GM18861 (cell line): ENCODE data around the gene TCERG1L.
"Not testable (repeated sequence)": the region's sequence is repeated elsewhere in the genome, so short reads cannot be mapped to it uniquely, and the experiment has no call there.

ENCODE experiments used
- ATAC-seq: cut with Tn5 transposase; IDR thresholded peaks from one replicate; pipeline ENCODE4 v1.9.1; 2021; ENCODE audit not compliant: unreplicated experiment

Gene TCERG1L, protein sequence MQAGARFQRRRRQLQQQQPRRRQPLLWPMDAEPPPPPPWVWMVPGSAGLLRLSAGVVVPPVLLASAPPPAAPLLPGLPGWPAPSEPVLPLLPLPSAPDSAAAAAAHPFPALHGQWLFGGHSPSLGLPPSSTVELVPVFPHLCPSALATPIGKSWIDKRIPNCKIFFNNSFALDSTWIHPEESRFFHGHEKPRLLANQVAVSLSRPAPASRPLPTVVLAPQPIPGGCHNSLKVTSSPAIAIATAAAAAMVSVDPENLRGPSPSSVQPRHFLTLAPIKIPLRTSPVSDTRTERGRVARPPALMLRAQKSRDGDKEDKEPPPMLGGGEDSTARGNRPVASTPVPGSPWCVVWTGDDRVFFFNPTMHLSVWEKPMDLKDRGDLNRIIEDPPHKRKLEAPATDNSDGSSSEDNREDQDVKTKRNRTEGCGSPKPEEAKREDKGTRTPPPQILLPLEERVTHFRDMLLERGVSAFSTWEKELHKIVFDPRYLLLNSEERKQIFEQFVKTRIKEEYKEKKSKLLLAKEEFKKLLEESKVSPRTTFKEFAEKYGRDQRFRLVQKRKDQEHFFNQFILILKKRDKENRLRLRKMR

DNA sequence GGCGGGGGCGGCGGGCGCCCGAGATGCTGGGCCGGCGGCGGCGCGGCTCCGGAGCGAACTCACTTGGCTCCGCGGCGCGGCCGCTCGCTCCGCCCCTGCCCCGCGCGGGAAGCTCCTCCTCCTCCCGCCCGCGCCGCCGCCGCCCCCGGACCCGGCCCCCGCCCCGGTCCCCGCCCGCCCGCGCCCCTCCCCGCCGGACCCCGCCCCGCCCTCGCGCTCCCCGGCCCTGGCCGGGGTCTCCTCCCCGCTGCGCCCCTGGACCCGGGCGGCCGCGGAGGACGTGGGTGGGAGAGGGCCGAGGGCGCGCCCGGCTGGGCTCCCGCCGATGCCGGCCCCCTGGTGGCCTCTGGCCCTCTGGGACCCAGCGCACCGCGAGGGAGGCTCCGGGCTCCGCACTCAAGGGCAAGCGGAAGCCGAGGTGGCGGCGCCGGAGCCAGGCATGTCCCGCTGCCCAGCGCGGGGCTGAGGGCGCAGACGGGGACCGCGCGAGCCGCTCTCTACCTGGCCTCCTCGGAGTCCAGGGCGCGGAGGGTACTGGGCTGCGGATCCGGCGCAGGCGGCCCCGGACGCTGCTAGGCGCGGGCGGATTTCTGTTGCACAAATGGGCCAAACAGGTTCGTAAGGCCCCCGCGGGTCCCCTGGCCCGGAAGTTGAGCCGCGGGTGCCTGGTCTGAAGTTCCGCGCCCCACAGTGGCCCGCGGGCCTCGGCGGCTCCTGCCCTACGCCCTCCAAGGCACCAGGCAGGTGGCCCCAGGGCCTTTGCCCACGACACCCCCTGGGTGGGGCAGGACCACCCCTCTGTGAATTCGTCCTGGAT is at the start of gene TCERG1L:
TCERG1L (minus strand) TSS at position 61 of the 817 bp plus-strand sequence. CDS start 86 bp downstream, outside the sequence.
- no peak for ATAC-seq

DNA sequence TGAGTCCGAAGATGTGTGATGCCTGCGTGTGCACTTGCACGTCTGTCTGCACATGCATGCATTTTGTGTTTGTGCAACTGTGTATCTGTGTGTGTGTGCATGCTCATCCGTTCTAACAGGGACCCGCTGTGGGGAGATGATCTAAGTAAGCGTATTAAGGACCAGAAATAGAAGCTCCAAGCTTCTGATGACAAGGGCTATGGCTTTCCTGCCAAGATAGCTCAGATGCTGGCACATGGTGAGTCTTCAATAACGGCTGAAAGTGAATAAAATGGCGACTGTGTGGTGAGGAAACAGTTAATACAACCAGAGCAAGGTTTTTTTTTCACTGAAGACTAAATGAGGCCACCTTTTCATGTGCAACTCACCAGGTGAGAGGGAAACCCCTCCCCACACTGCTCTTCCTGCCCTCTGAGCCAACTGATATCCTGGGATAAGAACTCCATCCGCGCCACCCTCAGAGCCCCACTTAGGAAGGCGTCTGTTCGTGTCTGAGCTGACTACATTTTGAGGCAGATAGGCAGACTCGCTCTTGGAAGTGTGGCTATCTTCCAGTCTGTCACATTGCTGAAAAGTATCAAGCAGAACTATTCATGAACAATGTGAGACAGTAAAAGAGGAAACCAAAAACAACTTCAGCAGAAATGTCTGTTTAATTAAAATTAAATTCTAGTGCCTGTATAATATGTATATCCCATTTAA is 47.4 kb upstream of the TCERG1L start:
- ATAC-seq: no peak

DNA sequence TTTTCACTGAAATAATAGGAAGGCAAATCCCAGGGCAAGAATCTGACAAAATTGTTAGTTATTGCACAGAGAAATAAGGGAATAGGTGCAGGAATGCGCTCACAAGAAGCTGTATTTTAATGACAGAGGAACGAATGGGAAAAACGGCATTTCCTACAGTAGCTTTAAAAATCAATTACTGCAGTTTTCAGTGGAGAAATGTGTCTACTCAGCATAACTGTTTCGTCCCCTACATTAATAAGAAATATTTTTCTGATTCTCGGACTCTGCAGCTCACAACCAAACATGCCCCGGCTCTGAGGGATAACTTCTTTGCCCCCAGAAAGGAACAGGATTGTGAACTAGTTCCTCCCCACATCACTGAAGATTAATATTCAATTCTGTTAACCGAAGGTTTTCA is 44.9 kb upstream of the TCERG1L start:
- ATAC-seq: no peak

DNA sequence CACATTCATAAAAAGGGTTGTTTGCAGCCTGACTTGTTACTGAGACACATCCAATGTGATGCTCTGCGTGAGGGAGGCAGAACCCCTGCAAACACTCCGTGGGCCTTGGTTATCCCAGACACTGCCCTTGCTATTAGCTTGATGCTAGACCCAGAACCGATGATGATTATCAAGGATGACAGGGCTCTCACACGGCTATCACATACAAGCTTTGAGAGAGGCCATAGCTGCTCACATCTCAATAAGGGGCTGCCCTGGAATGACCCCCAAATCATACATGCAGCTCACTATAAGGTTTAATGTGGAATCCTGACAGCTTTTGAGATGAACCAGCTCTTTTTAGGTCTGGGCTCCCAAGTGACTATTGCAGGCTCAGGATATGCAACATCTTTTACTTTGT is 44.4 kb upstream of the TCERG1L start:
- ATAC-seq: no peak

DNA sequence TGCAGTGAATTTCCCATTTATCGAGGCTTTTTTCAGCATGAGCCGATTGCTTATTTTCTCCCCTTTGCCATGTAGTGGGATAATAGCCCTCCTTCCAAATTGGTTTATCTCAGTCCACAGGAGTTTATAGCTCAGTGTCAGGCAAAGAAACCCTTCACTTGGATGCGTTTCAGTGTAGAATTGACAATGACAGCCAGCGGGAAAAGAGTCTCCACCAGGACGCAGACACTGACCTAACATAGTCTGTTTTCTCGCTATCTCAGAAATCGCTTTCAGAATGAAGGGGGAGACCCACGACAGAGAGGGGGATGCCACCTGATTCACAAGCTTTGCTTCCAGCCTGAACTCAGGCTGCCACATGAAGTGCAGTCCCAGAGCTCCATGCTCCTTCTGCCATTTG is 43.5 kb upstream of the TCERG1L start:
- no peak for ATAC-seq

DNA sequence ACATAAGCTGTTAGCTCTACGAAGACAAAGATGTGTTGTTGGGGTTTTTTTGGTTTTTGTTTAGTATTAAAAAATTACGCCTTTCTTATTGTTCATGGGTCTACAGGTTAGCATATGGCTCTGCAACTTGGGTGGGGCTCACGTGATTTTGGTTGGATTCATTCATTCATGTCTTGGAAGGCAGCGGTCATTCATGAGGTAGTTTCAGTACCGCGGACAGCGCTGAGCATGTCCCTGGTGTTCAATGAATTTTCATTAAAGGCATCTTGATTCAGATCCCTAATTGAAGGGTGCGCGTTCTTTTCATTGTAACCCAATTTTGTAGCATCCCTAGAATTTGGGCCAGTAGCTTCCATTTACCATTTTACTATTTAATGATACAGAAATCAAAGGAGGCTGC is 42.9 kb upstream of the TCERG1L start:
- ATAC-seq: no peak

DNA sequence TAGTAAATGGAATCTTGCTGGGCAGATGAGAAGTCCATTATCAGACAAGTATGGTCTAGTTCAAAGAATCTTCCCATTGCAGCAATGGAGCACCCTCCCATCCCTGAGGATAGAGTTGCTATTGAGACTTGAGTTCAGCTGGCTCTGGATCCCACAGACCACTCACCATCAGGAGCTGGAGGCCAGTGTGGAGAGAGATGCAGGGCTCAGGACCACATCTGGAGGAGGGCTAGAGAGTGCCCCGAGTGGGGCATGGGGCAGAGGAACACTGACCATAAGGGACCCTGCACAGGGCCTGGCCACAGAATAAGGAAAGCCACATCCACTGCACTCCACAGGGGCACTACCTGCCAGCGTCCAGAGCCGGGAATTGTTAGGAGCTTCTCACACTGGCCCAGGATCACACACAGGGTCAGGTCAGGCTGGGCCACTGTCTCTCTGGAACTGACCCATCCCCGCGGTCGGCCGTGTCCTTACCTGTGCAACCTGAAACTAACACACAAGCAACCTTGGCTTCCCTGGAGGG is 41.3 kb upstream of the TCERG1L start:
- no peak for ATAC-seq

DNA sequence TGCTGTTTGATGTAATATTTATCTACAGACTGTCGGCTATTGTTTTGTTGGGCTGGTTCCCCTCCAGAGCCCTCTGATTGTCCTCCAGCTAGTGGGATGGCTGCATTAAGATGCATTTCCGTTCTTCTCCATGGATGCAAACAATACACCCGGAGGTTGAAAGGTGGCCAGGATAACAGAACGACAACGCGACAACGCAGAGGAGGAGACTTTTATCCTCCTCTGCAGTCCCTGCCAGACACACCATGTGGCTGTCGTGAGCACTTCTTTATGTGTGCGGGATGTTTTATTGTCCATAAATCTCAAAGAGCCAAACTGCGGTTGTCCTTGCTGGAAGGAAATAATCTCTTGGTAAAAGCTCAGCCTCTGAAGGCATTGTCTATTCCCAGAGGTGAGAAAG is 39.1 kb upstream of the TCERG1L start:
- ATAC-seq: no peak

DNA sequence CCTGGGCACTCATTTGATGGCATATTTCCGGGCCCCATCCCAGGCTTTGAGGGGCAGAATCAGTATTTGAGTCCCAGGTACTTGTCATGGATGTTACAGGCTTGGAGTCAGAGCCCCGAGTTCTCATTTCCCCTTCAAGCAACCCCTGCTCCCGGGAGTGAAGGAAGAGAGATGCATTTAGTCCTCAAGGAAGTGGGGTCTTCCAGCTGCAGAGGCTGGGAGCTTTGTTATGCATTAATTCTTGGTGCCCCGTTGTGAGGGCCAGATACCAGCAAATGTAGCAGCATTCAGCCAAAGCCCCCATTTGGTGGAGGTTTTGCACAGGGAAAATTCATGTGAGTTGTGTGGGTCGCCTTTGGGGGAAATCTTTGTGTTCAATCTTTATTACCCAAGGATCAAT is 38.7 kb upstream of the TCERG1L start:
- no peak for ATAC-seq

DNA sequence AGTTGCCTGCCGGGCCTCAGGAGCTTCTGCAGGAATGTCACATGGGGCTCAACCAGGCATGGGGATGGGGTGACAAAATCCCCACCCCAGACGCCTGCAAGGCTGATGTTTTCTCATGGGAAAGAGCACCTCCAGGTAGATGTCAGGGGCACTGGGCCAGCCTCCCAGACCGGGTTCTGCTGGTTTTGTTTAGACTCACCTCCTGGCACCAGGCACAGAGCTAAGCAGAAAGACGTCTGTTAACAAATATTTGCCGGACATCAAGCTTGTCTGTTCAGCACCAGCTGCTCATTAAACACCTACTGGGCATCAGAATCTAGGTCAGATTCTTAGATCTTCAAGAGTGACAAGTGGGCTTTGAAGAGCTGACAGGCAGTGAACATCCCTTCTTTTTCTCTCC is 34.9 kb upstream of the TCERG1L start:
- no peak for ATAC-seq

DNA sequence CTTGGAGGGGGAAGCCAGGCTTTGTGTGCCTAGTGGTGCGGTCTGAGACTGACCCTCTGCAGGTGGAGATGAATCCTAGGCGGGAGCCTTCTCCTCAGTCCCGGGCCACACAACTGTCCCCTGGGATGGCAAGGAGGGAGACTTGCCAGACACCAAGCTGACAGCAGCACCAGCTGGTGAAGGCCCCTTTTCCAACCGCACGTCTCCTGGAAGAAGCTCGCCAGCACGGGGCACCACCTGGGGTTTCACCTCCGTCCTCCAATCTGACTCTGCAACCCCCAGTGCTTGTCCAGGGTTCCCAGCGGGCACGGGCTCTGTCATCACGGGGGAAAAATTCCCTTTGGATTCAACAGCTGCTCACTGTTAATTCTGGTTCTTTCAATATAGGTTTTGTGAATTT is 34.2 kb upstream of the TCERG1L start:
- no peak for ATAC-seq

DNA sequence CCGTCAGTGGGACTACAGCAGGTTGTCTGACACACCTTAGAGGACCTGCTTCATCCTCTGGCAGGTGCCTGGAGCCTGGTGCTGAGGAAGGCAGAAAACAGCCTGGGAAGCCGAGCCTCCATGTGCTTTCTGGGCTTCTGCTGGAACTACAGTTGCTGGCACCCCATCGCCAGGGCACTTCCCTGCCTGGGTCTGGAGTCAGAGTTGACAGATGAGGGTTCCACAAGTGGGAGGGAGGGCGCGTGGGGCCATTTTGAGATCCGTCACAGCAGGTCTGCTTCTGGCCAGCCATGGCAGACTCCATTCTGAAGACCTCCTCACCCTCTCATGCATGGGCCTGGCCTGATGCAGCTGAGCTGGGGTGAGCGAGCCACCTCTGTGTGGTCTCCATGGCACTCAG is 33.2 kb upstream of the TCERG1L start:
- ATAC-seq: no peak

DNA sequence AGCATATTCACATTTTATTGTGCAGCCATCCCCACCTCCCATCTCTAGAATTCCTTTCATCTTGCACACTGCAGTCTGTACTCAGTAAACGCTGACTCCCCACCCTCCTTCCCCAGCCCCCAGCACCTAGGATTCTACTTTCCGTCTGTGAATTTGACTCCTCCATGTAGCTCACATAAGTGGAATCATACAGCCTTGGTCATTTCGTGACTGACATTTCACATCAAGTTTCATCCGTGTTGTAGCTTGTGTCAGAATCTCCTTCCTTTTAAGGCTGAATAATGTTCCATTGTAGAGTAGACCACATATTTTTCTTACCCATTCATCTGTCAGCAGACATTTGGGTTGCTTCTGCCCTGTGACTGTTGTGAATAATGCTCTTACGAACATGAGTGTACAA is 26.2 kb upstream of the TCERG1L start:
- ATAC-seq: no peak

DNA sequence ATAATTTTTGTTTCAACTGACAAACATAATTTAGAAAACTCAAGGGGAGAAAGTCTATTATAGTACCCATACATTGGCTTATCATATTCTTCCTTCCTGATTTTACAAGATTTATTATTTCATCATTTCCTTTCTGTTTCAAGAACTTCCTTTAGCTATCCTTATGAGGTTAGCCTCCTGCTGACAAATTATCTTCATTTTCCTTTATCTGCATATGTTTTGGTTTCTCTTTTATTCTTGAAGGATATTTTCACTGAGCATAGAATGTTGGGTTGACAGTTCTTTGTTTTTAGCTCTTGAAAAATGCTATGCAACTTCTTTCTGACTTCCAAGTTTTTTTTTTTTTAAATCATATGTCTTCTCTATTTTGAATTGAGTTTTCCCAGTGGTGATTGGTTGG is 21.3 kb upstream of the TCERG1L start:
- ATAC-seq: no peak

DNA sequence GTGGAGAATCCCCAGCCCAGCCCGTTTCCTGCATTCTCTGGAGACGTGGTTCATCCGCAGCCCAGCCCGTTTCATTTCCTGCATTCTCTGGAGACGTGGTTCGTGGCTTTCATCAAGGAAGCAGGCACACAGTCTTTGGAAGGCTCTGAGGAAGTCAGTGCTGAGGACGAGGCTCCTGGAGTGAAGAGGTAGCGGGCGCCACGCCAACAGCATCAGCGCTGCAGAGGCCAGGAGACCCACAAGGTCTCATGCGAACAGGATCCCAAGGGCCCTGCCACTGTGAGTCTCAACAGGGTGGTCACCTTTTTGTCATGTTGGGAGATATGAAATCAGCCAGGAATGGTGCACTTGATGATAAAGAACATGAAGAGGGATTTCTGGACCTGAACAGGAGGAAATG is 12.4 kb upstream of the TCERG1L start:
- no peak for ATAC-seq

DNA sequence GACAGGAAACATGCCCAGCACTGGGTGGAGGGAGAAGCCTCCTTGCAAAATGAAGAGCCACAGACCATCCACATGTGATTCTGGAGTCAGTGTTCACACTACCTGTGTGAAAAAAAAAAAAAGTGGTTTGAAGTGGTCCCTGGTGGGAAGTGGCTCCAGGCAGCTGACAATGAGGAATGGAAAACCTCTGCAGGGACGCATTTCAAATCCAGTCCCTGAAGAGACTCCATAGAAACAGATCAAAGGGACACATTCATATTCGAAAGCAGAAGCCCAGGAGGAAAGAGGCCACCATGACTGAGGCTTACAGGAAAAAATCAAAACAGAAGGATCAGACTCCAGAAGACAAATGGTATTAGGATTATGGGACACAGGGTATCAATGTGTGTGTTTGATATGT is 11.5 kb upstream of the TCERG1L start:
- no peak for ATAC-seq

DNA sequence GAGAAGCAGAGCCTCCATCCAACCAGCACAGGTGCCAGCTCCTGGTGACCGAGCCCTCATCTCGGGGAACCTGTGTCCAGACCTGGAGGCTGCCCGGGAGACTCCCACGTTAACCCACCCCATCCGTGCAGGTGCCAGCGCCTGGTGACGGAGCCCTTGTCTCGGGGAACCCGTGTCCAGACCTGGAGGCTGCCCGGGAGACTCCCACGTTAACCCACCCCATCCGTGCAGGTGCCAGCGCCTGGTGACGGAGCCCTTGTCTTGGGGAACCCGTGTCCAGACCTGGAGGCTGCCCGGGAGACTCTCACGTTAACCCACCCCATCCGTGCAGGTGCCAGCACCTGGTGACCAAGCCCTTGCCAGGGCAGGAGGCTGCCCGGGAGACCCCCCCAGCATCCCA is 11.1 kb upstream of the TCERG1L start:
- not testable (repeated sequence) for ATAC-seq

DNA sequence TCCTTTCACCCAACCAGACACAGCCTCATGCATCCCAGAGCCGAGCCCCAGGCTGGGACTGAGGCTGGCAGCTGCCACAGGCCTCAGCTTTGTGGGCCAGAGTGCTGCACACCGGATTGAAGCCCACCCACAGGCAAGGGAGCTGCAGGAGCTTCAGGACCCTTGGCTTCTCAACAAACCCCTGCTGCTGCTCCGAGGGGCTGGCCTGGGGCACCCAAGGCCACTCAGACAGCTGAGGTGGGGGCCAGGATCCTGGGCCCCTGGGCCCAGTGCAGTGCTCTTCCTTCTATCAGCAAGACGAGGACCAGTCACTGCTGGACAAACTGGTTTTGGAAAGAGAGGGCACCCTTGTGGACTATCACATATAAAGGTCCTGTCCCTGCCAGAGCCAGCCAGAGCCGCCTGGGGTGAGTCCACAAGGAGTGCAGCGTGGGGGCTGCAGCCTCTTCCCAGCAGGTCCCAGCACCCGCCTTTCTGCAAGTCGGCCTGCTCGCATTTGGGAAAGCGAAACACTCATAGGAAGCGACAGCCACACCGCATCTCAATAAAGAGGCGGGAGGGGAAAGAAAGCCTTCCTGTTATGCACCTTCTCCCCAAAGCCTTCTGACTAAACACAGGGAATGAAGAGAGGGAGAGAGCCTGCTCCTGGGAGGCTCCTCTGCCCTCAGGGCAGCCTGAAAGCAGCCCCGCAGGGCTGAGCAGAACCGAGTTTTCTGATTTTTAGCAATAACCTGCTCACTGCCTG is 9.5 kb upstream of the TCERG1L start:
- ATAC-seq: no peak

DNA sequence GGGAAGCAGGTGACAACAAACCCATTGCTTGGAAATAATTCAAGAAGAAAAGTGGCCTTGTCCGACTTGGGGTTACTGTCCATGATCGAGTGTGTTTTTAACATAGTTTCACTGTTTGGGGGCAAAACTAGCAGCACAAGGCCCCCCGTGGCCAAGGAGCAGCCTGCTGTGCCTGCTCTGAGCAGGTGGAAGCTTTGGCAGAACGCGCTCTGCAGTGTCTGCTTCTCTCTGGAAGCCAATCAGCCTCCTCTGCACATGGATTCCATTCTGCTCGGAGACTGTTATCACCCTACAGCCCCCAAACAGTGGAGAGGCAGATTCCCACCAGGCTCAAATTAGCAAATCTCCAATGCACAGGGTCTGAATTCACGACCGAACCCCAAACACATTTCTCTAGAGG is 7.3 kb upstream of the TCERG1L start:
- no peak for ATAC-seq

DNA sequence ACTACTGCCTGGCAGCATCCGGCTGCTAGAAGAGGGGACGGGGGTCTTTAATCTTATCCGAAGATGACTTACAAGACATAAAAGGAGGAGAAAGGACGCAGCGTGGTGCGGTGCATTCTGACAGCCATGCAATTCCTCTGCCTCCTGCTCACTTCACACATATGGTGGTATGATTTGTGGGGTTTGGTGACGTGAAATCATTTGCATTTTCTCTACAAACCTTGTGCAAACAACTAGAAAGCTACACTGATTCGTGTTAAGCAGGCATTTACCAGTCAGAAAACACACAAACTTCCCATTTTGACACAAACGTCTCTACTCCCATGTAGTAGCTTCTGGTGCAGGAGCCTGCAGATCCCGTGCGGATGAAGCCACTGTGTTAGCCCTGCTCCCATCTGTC is 6.8 kb upstream of the TCERG1L start:
- ATAC-seq: no peak
